ENCODE results near the gene HNF4A.

DNA sequence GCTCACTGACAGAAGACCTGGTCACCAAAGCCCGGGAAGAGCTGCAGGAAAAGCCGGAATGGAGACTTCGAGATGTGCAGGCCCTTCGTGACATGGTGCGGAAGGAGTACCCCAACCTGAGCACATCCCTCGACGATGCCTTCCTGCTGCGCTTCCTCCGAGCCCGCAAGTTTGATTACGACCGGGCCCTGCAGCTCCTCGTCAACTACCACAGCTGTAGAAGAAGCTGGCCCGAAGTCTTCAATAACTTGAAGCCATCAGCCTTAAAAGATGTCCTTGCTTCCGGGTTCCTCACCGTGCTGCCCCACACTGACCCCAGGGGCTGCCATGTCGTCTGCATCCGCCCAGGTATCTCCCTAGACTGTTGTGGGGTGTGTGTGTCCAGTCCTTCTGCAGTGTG, 124.6 kb downstream of the HNF4A start:
- TF ChIP-seq, protein P1, sequence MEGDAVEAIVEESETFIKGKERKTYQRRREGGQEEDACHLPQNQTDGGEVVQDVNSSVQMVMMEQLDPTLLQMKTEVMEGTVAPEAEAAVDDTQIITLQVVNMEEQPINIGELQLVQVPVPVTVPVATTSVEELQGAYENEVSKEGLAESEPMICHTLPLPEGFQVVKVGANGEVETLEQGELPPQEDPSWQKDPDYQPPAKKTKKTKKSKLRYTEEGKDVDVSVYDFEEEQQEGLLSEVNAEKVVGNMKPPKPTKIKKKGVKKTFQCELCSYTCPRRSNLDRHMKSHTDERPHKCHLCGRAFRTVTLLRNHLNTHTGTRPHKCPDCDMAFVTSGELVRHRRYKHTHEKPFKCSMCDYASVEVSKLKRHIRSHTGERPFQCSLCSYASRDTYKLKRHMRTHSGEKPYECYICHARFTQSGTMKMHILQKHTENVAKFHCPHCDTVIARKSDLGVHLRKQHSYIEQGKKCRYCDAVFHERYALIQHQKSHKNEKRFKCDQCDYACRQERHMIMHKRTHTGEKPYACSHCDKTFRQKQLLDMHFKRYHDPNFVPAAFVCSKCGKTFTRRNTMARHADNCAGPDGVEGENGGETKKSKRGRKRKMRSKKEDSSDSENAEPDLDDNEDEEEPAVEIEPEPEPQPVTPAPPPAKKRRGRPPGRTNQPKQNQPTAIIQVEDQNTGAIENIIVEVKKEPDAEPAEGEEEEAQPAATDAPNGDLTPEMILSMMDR (IDR thresholded peaks at IDR 0.05): no peak
- TF ChIP-seq POLR2A (IDR thresholded peaks at IDR 0.05) (no peak), POLR2AphosphoS5 (IDR thresholded peaks at IDR 0.05) (no peak)

Data from sigmoid colon (tissue), 4 donors.